PC-9 (cell line): Measurements from ENCODE around the gene MICOS13. TPM values are rescaled to one million over a fixed set of nuclear protein-coding genes. Genes with fewer than 3 reads are reported as not detected.

Experiments used
- BruUV-seq: library from RNA; stranded (reverse); fragments of 400-500 nt; replicated peaks from 2 replicates; lab custom pipeline; 2021; lab: Mats Ljungman, UMichigan
- CTCF ChIA-PET: fragments of 300-600 bp; sonication (Branson Sonifier 250); formaldehyde crosslinking; loops from one replicate; lab custom pipeline; 2022; ENCODE audit warnings: antibody characterized with exemption; lab: Charles Lee
- POLR2A ChIA-PET: fragments of 300-600 bp; sonication (Branson Sonifier 250); formaldehyde crosslinking; loops from one replicate; lab custom pipeline; 2022; ENCODE audit warnings: antibody characterized with exemption; ENCODE audit not compliant: unreplicated experiment; lab: Charles Lee
- DNase-seq, 2 experiments: peaks; one replicate each; pipeline versions ENCODE4 v3.0.0 to v3.0.0-alpha.2; 2015 to 2022; ENCODE audit warnings: mixed read lengths in 1 of 2
- H2AFZ ChIP-seq: fragments of 200-600 bp; sonication (generic); 2 replicates; pipeline ENCODE4 v1.8.1; 2017; ENCODE audit warnings: antibody characterized with exemption
- H3F3A ChIP-seq: fragments of 200-600 bp; sonication (generic); 2 replicates; pipeline ENCODE4 v1.8.1; 2017; ENCODE audit warnings: antibody characterized with exemption, mild to moderate bottlenecking, low read depth; ENCODE audit not compliant: insufficient read depth
- H3K27ac ChIP-seq: fragments of 200-600 bp; sonication (generic); 2 replicates; pipeline ENCODE4 v1.6.1; 2016; ENCODE audit warnings: mixed run types
- H3K27me3 ChIP-seq: fragments of 200-600 bp; sonication (generic); 2 replicates; pipeline ENCODE4 v1.6.1; 2016; ENCODE audit warnings: low read depth, mixed run types; ENCODE audit not compliant: insufficient read depth
- H3K36me3 ChIP-seq: fragments of 200-600 bp; sonication (generic); 2 replicates; pipeline ENCODE4 v1.6.1; 2016; ENCODE audit warnings: low read depth, mixed run types
- H3K4me1 ChIP-seq: fragments of 200-600 bp; sonication (generic); replicated peaks from 2 replicates; pipeline ENCODE4 v1.6.1; 2016; ENCODE audit warnings: mixed run types; ENCODE audit not compliant: insufficient read depth
- H3K4me2 ChIP-seq: fragments of 200-600 bp; sonication (generic); 2 replicates; pipeline ENCODE4 v1.6.1; 2017; ENCODE audit warnings: mixed run types
- H3K4me3 ChIP-seq: fragments of 200-600 bp; sonication (generic); 2 replicates; pipeline ENCODE4 v1.6.1; 2016; ENCODE audit warnings: mixed run types
- H3K79me2 ChIP-seq: fragments of 200-600 bp; sonication (generic); 2 replicates; pipeline ENCODE4 v1.6.1; 2017; ENCODE audit warnings: low read depth, mixed run types
- H3K9me2 ChIP-seq: fragments of 200-600 bp; sonication (generic); 2 replicates; pipeline ENCODE4 v1.8.1; 2017; ENCODE audit warnings: mild to moderate bottlenecking; ENCODE audit not compliant: insufficient read depth
- H3K9me3 ChIP-seq: fragments of 200-600 bp; sonication (generic); 2 replicates; pipeline ENCODE4 v1.8.1; 2016; ENCODE audit warnings: low read depth; ENCODE audit not compliant: insufficient read depth
- H4K20me1 ChIP-seq: fragments of 200-600 bp; sonication (generic); 2 replicates; pipeline ENCODE4 v1.8.1; 2017; ENCODE audit not compliant: insufficient read depth
- CTCF ChIP-seq: fragments of 200-600 bp; sonication (generic); conservative IDR thresholded peaks from 2 replicates; pipeline ENCODE4 v1.6.1; 2017; ENCODE audit warnings: mixed run types, antibody characterized with exemption, mild to moderate bottlenecking, moderate library complexity
- EZH2 ChIP-seq: fragments of 200-600 bp; sonication (generic); IDR thresholded peaks from 2 replicates; pipeline ENCODE4 v1.8.0; 2017; ENCODE audit warnings: antibody characterized with exemption, low read depth
- intact Hi-C: fragments of 100-400 bp; cut with micrococcal nuclease; formaldehyde crosslinking; loops from one replicate; pipeline ENCODE4 v1.10.0; 2022; ENCODE audit not compliant: unreplicated experiment
- total RNA-seq: library from RNA; stranded (reverse); gene quantifications from 2 replicates; pipeline ENCODE4 v1.2.3, GENCODE V29; 2021

Gene MICOS13
- total RNA-seq, 1 experiment from 2014 or later, result 34.7 TPM

GRCh38 chr19:5718579-5719273, 38.4 kb upstream of the MICOS13 start:
- CTCF ChIA-PET, result interaction anchor here (0.6 to 0.7 kb wide), 2 partner anchors 196 to 1145 kb away, joined by 4 to 9 read pairs; no protein-coding TSS in a partner anchor
- intact Hi-C loops, result no loop called here
- BruUV-seq, result TSS peak; percentile 98
- H3K9me3 ChIP-seq, result no peaks in the 10 kb centered on the region
- peaks cover 32% of the 10 kb centered on the region for H4K20me1 ChIP-seq
- H2AFZ ChIP-seq, result no peak overlapping the region
- peak overlapping the region; percentile 97 for H3K4me3 ChIP-seq
- H3K36me3 ChIP-seq, result peaks cover 4% of the 10 kb centered on the region; the same call in 1 of the 2 replicates
- H3K4me2 ChIP-seq, result peak overlapping the region; percentile 97
- H3K9me2 ChIP-seq, result no peaks in the 10 kb centered on the region
- peaks cover 9% of the 10 kb centered on the region for H3K4me1 ChIP-seq
- no peaks in the 10 kb centered on the region for H3K27me3 ChIP-seq
- H3K79me2 ChIP-seq, result peaks cover 56% of the 10 kb centered on the region
- DNase-seq, result peak; percentile 39 to 70
- POLR2A ChIA-PET, result interaction anchor here (0.5 to 0.7 kb wide), 3 partner anchors 29 to 422 kb away, joined by 3 to 6 read pairs (median 4); partner anchors contain the start of gene RPL36
- peaks cover 23% of the 10 kb centered on the region for H3F3A ChIP-seq
- peak overlapping the region; percentile 99 for H3K27ac ChIP-seq
- TF ChIP-seq EZH2 (no peak), CTCF (no peak)

- intact Hi-C loops, result no loop called here
- H4K20me1 ChIP-seq, result peaks cover 36% of the 10 kb centered on the region
- H3K9me2 ChIP-seq, result no peaks in the 10 kb centered on the region
- CTCF ChIA-PET, result no interaction called here
- H3K4me3 ChIP-seq, result peak overlapping the region; percentile 97
- H3F3A ChIP-seq, result peaks cover 23% of the 10 kb centered on the region
- H3K36me3 ChIP-seq, result peaks cover 4% of the 10 kb centered on the region; the same call in 1 of the 2 replicates
- H3K9me3 ChIP-seq, result no peaks in the 10 kb centered on the region
- H3K4me1 ChIP-seq, result peaks cover 9% of the 10 kb centered on the region
- H3K4me2 ChIP-seq, result peak overlapping the region; percentile 97
- no peaks in the 10 kb centered on the region for H3K27me3 ChIP-seq
- peak overlapping the region; percentile 99 for H3K27ac ChIP-seq
- H3K79me2 ChIP-seq, result peaks cover 58% of the 10 kb centered on the region
- DNase-seq, result no peak
- no TSS peak for BruUV-seq
- no peak overlapping the region for H2AFZ ChIP-seq
- no peak for TF ChIP-seq CTCF
- TF ChIP-seq EZH2, result no peak
- POLR2A ChIA-PET, result interaction anchor here (0.7 kb wide), 1 partner anchor 422 kb away, joined by 4 read pairs; no protein-coding TSS in a partner anchor
These were observed 37.8 kb upstream of the MICOS13 start for GRCh38 chr19:5718037-5718578.

GRCh38 chr19:5717215-5717935, 37.1 kb upstream of the MICOS13 start:
- Histone ChIP-seq H3K9me2 (no peaks in the 10 kb centered on the region), H2AFZ (no peak overlapping the region), H3K27me3 (no peaks in the 10 kb centered on the region), H3F3A (peaks cover 23% of the 10 kb centered on the region), H3K4me1 (peaks cover 9% of the 10 kb centered on the region), H3K4me3 (peak overlapping the region; percentile 97), H3K27ac (peak overlapping the region; percentile 99), H3K4me2 (peak overlapping the region; percentile 97), H3K79me2 (peaks cover 58% of the 10 kb centered on the region), H4K20me1 (peaks cover 41% of the 10 kb centered on the region), H3K9me3 (no peaks in the 10 kb centered on the region), H3K36me3 (peaks cover 4% of the 10 kb centered on the region; the same call in 1 of the 2 replicates)
- no TSS peak for BruUV-seq
- ChIA-PET POLR2A (interaction anchor here (0.7 kb wide), 1 partner anchor 1681 kb away, joined by 3 read pairs; no protein-coding TSS in a partner anchor), CTCF (interaction anchor here (0.6 kb wide), 1 partner anchor 87 kb away, joined by 11 read pairs; no protein-coding TSS in a partner anchor)
- DNase-seq, result no peak
- intact Hi-C loops, result no loop called here
- TF ChIP-seq CTCF (no peak), EZH2 (no peak)
